Measurements from ENCODE around the gene IPPK.

DNA sequence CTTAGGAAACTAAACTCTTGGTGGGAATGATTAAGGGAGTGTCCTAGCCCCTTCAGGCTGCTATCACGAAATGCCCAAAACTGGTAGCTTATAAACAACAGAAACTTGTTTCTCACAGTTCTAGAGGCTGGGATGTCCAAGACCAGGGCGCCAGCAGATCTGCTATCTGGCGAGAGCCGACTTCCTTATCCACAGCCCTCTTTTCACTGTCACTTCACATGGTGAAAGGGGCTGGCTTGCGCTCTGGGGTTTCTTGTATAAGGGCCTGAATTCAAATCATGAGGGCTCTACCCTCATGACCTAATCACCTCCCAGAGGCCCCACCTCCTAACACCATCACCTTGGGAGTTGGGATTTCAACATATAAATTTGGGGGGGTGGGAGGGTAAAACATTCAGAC lies 49.1 kb downstream of the IPPK start:
- TF ChIP-seq, protein P1, sequence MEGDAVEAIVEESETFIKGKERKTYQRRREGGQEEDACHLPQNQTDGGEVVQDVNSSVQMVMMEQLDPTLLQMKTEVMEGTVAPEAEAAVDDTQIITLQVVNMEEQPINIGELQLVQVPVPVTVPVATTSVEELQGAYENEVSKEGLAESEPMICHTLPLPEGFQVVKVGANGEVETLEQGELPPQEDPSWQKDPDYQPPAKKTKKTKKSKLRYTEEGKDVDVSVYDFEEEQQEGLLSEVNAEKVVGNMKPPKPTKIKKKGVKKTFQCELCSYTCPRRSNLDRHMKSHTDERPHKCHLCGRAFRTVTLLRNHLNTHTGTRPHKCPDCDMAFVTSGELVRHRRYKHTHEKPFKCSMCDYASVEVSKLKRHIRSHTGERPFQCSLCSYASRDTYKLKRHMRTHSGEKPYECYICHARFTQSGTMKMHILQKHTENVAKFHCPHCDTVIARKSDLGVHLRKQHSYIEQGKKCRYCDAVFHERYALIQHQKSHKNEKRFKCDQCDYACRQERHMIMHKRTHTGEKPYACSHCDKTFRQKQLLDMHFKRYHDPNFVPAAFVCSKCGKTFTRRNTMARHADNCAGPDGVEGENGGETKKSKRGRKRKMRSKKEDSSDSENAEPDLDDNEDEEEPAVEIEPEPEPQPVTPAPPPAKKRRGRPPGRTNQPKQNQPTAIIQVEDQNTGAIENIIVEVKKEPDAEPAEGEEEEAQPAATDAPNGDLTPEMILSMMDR (IDR thresholded peaks at IDR 0.05 in 8 of 11, conservative IDR thresholded peaks at IDR 0.05 in 3 of 11), result no peak
- TF ChIP-seq POLR2AphosphoS5 (IDR thresholded peaks at IDR 0.05) (no peak), POLR2A (IDR thresholded peaks at IDR 0.05) (no peak)
